IPS-15b (cell line): ENCODE measurements around the gene SRPK2.

Source experiments
- H3K27me3 ChIP-seq: one replicate; pipeline ENCODE4 v1.6.1; 2013; ENCODE audit warnings: low read length; ENCODE audit not compliant: control insufficient read depth, insufficient read depth
- H3K36me3 ChIP-seq: one replicate; pipeline ENCODE4 v1.6.1; 2013; ENCODE audit warnings: low read length; ENCODE audit not compliant: control insufficient read depth, insufficient read depth
- H3K4me1 ChIP-seq: one replicate; pipeline ENCODE4 v1.6.1; 2013; ENCODE audit warnings: mild to moderate bottlenecking, low read length; ENCODE audit not compliant: control insufficient read depth, insufficient read depth
- H3K4me3 ChIP-seq: one replicate; pipeline ENCODE4 v1.5.1; 2013; ENCODE audit warnings: low read depth, low read length
- H3K9ac ChIP-seq: one replicate; pipeline ENCODE4 v1.6.1; 2013; ENCODE audit warnings: low read depth, mild to moderate bottlenecking, low read length
- H3K9me3 ChIP-seq: one replicate; pipeline ENCODE4 v1.6.1; 2013; ENCODE audit warnings: mild to moderate bottlenecking, low read length; ENCODE audit not compliant: control insufficient read depth, insufficient read depth

SRPK2 gene

GRCh38 chr7:105132335-105132734 lies 256.4 kb downstream of the SRPK2 start:
- Histone ChIP-seq H3K9me3 (no peaks in the 10 kb centered on the region), H3K36me3 (no peaks in the 10 kb centered on the region), H3K4me1 (no peaks in the 10 kb centered on the region), H3K4me3 (no peak overlapping the region), H3K9ac (no peak overlapping the region), H3K27me3 (no peaks in the 10 kb centered on the region)

- Histone ChIP-seq H3K36me3 (no peaks in the 10 kb centered on the region), H3K27me3 (no peaks in the 10 kb centered on the region), H3K9me3 (no peaks in the 10 kb centered on the region), H3K9ac (no peak overlapping the region), H3K4me1 (no peaks in the 10 kb centered on the region), H3K4me3 (no peak overlapping the region)
Observed at GRCh38 chr7:105131890-105132289, 256.8 kb downstream of the SRPK2 start.

GRCh38 chr7:105131033-105131656 lies 257.6 kb downstream of the SRPK2 start:
- no peaks in the 10 kb centered on the region for H3K36me3 ChIP-seq
- H3K4me1 ChIP-seq, result no peaks in the 10 kb centered on the region
- no peaks in the 10 kb centered on the region for H3K27me3 ChIP-seq
- H3K9ac ChIP-seq, result no peak overlapping the region
- no peaks in the 10 kb centered on the region for H3K9me3 ChIP-seq
- H3K4me3 ChIP-seq, result no peak overlapping the region

GRCh38 chr7:105130580-105130979 lies 258.1 kb downstream of the SRPK2 start:
- Histone ChIP-seq H3K36me3 (no peaks in the 10 kb centered on the region), H3K4me1 (no peaks in the 10 kb centered on the region), H3K4me3 (no peak overlapping the region), H3K27me3 (no peaks in the 10 kb centered on the region), H3K9ac (no peak overlapping the region), H3K9me3 (no peaks in the 10 kb centered on the region)

- Histone ChIP-seq H3K27me3 (no peaks in the 10 kb centered on the region), H3K4me3 (no peak overlapping the region), H3K9ac (no peak overlapping the region), H3K9me3 (no peaks in the 10 kb centered on the region), H3K36me3 (no peaks in the 10 kb centered on the region), H3K4me1 (no peaks in the 10 kb centered on the region)
Observed at GRCh38 chr7:105130048-105130447, 258.7 kb downstream of the SRPK2 start.

- H3K36me3 ChIP-seq, result no peaks in the 10 kb centered on the region
- no peak overlapping the region for H3K9ac ChIP-seq
- no peaks in the 10 kb centered on the region for H3K4me1 ChIP-seq
- H3K9me3 ChIP-seq, result no peaks in the 10 kb centered on the region
- H3K27me3 ChIP-seq, result no peaks in the 10 kb centered on the region
- no peak overlapping the region for H3K4me3 ChIP-seq
Observed at GRCh38 chr7:105127179-105127578, 261.5 kb downstream of the SRPK2 start.

- H3K9me3 ChIP-seq, result no peaks in the 10 kb centered on the region
- H3K36me3 ChIP-seq, result no peaks in the 10 kb centered on the region
- no peak overlapping the region for H3K4me3 ChIP-seq
- no peak overlapping the region for H3K9ac ChIP-seq
- H3K27me3 ChIP-seq, result no peaks in the 10 kb centered on the region
- H3K4me1 ChIP-seq, result no peaks in the 10 kb centered on the region
Observed at GRCh38 chr7:105126436-105126975, 262.2 kb downstream of the SRPK2 start.

- H3K4me3 ChIP-seq, result no peak overlapping the region
- H3K4me1 ChIP-seq, result no peaks in the 10 kb centered on the region
- H3K9me3 ChIP-seq, result no peaks in the 10 kb centered on the region
- no peaks in the 10 kb centered on the region for H3K27me3 ChIP-seq
- no peak overlapping the region for H3K9ac ChIP-seq
- no peaks in the 10 kb centered on the region for H3K36me3 ChIP-seq
Observed at GRCh38 chr7:105125745-105126144, 263.0 kb downstream of the SRPK2 start.

GRCh38 chr7:105122619-105123018 lies 266.1 kb downstream of the SRPK2 start:
- Histone ChIP-seq H3K4me3 (no peak overlapping the region), H3K27me3 (no peaks in the 10 kb centered on the region), H3K9me3 (no peaks in the 10 kb centered on the region), H3K9ac (no peak overlapping the region), H3K36me3 (no peaks in the 10 kb centered on the region), H3K4me1 (no peaks in the 10 kb centered on the region)

- no peaks in the 10 kb centered on the region for H3K27me3 ChIP-seq
- H3K9ac ChIP-seq, result no peak overlapping the region
- peaks cover 3% of the 10 kb centered on the region for H3K36me3 ChIP-seq
- no peak overlapping the region for H3K4me3 ChIP-seq
- no peaks in the 10 kb centered on the region for H3K4me1 ChIP-seq
- H3K9me3 ChIP-seq, result no peaks in the 10 kb centered on the region
Observed at GRCh38 chr7:105118612-105119600, 269.8 kb downstream of the SRPK2 start.

- H3K27me3 ChIP-seq, result no peaks in the 10 kb centered on the region
- no peaks in the 10 kb centered on the region for H3K9me3 ChIP-seq
- peaks cover 26% of the 10 kb centered on the region for H3K36me3 ChIP-seq
- H3K4me1 ChIP-seq, result no peaks in the 10 kb centered on the region
- no peak overlapping the region for H3K9ac ChIP-seq
- H3K4me3 ChIP-seq, result no peak overlapping the region
Observed at GRCh38 chr7:105112440-105113418, 276.0 kb downstream of the SRPK2 start.
